Measurements from ENCODE around the gene NOS1AP.

DNA sequence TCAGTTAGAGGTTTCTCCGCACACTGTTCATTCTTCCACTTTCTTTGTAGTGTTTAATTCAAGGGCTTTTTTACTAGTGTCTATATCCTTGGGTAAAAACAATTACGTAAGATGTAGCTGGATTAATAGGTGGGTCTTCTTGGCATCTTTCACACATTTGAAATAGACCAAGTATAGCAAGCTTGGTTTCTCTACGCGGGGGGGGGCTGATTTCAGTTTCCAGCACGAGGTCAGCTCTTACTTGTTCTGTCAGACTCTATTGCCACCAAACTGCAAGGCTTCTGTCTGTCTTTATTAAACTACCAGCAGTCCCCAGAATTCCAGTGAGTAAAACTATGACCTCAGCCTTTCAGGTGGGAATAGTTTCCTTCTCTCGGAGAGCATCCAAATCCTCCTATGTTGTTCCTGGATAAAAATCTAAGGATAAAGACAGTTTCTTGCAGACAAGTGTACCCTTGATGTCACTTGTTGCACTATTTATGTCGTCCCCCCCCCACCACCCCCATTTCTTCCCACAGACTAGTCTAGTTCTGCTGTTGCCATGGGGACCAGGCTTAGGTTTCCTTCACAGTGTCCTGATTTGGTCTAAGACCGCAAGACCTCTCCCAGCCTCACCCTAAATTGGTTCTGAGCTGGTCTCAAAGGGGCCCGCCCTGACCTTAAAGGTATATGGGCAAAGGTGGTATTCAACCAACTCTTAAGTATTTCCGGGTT lies 290.2 kb downstream of the NOS1AP start:
- no peak for TF ChIP-seq SOX15 (CRISPR knock-in tag; IDR thresholded peaks at IDR 0.05)
- TF ChIP-seq, protein P1, sequence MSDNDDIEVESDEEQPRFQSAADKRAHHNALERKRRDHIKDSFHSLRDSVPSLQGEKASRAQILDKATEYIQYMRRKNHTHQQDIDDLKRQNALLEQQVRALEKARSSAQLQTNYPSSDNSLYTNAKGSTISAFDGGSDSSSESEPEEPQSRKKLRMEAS (CRISPR knock-in tag; IDR thresholded peaks at IDR 0.05): no peak
- TF ChIP-seq ESRRA (CRISPR knock-in tag; IDR thresholded peaks at IDR 0.05; ENCODE audit: borderline replicate concordance): no peak
- TF ChIP-seq, protein P2, sequence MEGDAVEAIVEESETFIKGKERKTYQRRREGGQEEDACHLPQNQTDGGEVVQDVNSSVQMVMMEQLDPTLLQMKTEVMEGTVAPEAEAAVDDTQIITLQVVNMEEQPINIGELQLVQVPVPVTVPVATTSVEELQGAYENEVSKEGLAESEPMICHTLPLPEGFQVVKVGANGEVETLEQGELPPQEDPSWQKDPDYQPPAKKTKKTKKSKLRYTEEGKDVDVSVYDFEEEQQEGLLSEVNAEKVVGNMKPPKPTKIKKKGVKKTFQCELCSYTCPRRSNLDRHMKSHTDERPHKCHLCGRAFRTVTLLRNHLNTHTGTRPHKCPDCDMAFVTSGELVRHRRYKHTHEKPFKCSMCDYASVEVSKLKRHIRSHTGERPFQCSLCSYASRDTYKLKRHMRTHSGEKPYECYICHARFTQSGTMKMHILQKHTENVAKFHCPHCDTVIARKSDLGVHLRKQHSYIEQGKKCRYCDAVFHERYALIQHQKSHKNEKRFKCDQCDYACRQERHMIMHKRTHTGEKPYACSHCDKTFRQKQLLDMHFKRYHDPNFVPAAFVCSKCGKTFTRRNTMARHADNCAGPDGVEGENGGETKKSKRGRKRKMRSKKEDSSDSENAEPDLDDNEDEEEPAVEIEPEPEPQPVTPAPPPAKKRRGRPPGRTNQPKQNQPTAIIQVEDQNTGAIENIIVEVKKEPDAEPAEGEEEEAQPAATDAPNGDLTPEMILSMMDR (IDR thresholded peaks at IDR 0.05): no peak
- no peak for TF ChIP-seq ZNF317 (CRISPR knock-in tag; IDR thresholded peaks at IDR 0.05; ENCODE audit: borderline replicate concordance, low read depth)
- no peak for TF ChIP-seq SMAD4 (CRISPR knock-in tag; IDR thresholded peaks at IDR 0.05)
- no peak for TF ChIP-seq TCF7 (CRISPR knock-in tag; IDR thresholded peaks at IDR 0.05; ENCODE audit: low read depth)
- TF ChIP-seq MYBL2 (CRISPR knock-in tag; IDR thresholded peaks at IDR 0.05): no peak
- TF ChIP-seq, protein P3, sequence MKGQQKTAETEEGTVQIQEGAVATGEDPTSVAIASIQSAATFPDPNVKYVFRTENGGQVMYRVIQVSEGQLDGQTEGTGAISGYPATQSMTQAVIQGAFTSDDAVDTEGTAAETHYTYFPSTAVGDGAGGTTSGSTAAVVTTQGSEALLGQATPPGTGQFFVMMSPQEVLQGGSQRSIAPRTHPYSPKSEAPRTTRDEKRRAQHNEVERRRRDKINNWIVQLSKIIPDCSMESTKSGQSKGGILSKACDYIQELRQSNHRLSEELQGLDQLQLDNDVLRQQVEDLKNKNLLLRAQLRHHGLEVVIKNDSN (CRISPR knock-in tag; IDR thresholded peaks at IDR 0.05): no peak
- TF ChIP-seq, protein P4, sequence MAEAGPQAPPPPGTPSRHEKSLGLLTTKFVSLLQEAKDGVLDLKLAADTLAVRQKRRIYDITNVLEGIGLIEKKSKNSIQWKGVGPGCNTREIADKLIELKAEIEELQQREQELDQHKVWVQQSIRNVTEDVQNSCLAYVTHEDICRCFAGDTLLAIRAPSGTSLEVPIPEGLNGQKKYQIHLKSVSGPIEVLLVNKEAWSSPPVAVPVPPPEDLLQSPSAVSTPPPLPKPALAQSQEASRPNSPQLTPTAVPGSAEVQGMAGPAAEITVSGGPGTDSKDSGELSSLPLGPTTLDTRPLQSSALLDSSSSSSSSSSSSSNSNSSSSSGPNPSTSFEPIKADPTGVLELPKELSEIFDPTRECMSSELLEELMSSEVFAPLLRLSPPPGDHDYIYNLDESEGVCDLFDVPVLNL (CRISPR knock-in tag; IDR thresholded peaks at IDR 0.05; ENCODE audit: borderline replicate concordance, low read depth): no peak
- TF ChIP-seq, protein P5, sequence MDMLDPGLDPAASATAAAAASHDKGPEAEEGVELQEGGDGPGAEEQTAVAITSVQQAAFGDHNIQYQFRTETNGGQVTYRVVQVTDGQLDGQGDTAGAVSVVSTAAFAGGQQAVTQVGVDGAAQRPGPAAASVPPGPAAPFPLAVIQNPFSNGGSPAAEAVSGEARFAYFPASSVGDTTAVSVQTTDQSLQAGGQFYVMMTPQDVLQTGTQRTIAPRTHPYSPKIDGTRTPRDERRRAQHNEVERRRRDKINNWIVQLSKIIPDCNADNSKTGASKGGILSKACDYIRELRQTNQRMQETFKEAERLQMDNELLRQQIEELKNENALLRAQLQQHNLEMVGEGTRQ (CRISPR knock-in tag; IDR thresholded peaks at IDR 0.05): no peak

Data from WTC11 (cell line).